SK-N-SH (cell line): ENCODE results near the gene SPTBN1. TPM values are rescaled to one million over a fixed set of nuclear protein-coding genes. Genes with fewer than 3 reads are reported as not detected.
A peak's percentile ranks its signal among the peaks of the same experiment; 100 is the strongest.

Experiments used
- CTCF ChIA-PET: fragments of 300-600, 350-600 bp; formaldehyde crosslinking; extraction: SDS; loops from one replicate; lab custom pipeline; 2021; lab: Yijun Ruan, JAX
- POLR2A ChIA-PET: fragments of 350-600 bp; sonication (Branson Sonifier 250); formaldehyde crosslinking; extraction: SDS; loops from one replicate; lab custom pipeline; 2020; ENCODE audit warnings: antibody characterized with exemption, inconsistent platforms; lab: Yijun Ruan, JAX
- DNase-seq: peaks from one replicate; pipeline ENCODE4 v3.0.0; 2012
- H2AFZ ChIP-seq: fragments of 200-600 bp; sonication (generic); 2 replicates; pipeline ENCODE4 v1.8.1; 2016; ENCODE audit warnings: antibody characterized with exemption, mild to moderate bottlenecking, low read depth
- H3F3A ChIP-seq: fragments of 200-600 bp; sonication (generic); replicated peaks from 2 replicates; pipeline ENCODE3; 2016; ENCODE audit warnings: antibody characterized with exemption, mild to moderate bottlenecking; ENCODE audit not compliant: insufficient read depth
- H3K27ac ChIP-seq, 2 experiments: fragments of 200-500 bp in 1 of 2; fragments of 200-600 bp in 1 of 2; sonication (Bioruptor generic) in 1 of 2; sonication (generic), shearing (Covaris generic) in 1 of 2; 2 replicates each; pipeline versions ENCODE4 v1.5.1 to v1.6.1; 2014 to 2016; ENCODE audit warnings: low read depth in 2 of 2, inconsistent platforms in 1 of 2, low read length in 1 of 2, mild to moderate bottlenecking in 1 of 2, mixed read lengths in 1 of 2
- H3K27me3 ChIP-seq: fragments of 200-600 bp; sonication (generic), shearing (Covaris generic); 2 replicates; pipeline ENCODE4 v1.6.1; 2016; ENCODE audit warnings: mixed run types; ENCODE audit not compliant: insufficient read depth
- H3K36me3 ChIP-seq, 2 experiments: fragments of 200-500 bp in 1 of 2; fragments of 200-600 bp in 1 of 2; sonication (Bioruptor generic) in 1 of 2; sonication (generic) in 1 of 2; replicated peaks in 1 of 2; 2 replicates each; pipeline versions ENCODE3 to v1.5.1; 2014 to 2016; ENCODE audit warnings: low read length in 1 of 2, mild to moderate bottlenecking in 1 of 2; ENCODE audit not compliant: insufficient read depth in 2 of 2, control insufficient read depth in 1 of 2
- H3K4me1 ChIP-seq, 2 experiments: fragments of 200-500 bp in 1 of 2; fragments of 200-600 bp in 1 of 2; sonication (Bioruptor generic) in 1 of 2; sonication (generic), shearing (Covaris generic) in 1 of 2; 2 replicates each; pipeline versions ENCODE4 v1.5.1 to v1.6.1; 2014 to 2016; ENCODE audit warnings: low read depth in 1 of 2, low read length in 1 of 2, mixed run types in 1 of 2; ENCODE audit not compliant: insufficient read depth in 2 of 2, control insufficient read depth in 1 of 2
- H3K4me2 ChIP-seq: fragments of 200-600 bp; sonication (generic), shearing (Covaris generic); 2 replicates; pipeline ENCODE4 v1.6.1; 2017; ENCODE audit warnings: mixed run types
- H3K4me3 ChIP-seq, 2 experiments: fragments of 200-500 bp in 1 of 2; fragments of 200-600 bp in 1 of 2; sonication (Bioruptor generic) in 1 of 2; sonication (generic), shearing (Covaris generic) in 1 of 2; 2 replicates each; pipeline versions ENCODE4 v1.5.1 to v1.8.1; 2014 to 2016; ENCODE audit warnings: low read depth in 2 of 2, inconsistent platforms in 1 of 2, low read length in 1 of 2, mild to moderate bottlenecking in 1 of 2, mixed read lengths in 1 of 2, moderate library complexity in 1 of 2
- H3K79me2 ChIP-seq: fragments of 200-600 bp; sonication (generic); 2 replicates; pipeline ENCODE4 v1.8.1; 2017; ENCODE audit warnings: mild to moderate bottlenecking; ENCODE audit not compliant: insufficient read depth
- H3K9ac ChIP-seq: fragments of 200-600 bp; sonication (generic); 2 replicates; pipeline ENCODE4 v1.6.1; 2017; ENCODE audit warnings: mixed run types
- H3K9me2 ChIP-seq: fragments of 200-600 bp; sonication (generic); 2 replicates; pipeline ENCODE4 v1.6.1; 2017; ENCODE audit warnings: mixed run types
- H3K9me3 ChIP-seq: fragments of 200-600 bp; sonication (generic); 2 replicates; pipeline ENCODE4 v1.6.1; 2017; ENCODE audit warnings: mixed run types, mild to moderate bottlenecking, moderate library complexity
- H4K20me1 ChIP-seq: fragments of 200-600 bp; sonication (generic); 2 replicates; pipeline ENCODE4 v1.6.1; 2017; ENCODE audit warnings: mild to moderate bottlenecking, mixed run types; ENCODE audit not compliant: insufficient read depth
- CHD2 ChIP-seq: fragments of 150-350 bp; IDR thresholded peaks from 2 replicates; pipeline ENCODE4 v1.6.1; 2018; ENCODE audit warnings: low read length; ENCODE audit not compliant: partially characterized antibody
- FOXM1 ChIP-seq: IDR thresholded peaks from 2 replicates; pipeline ENCODE4 v1.4.0; 2012; ENCODE audit warnings: low read depth, mild to moderate bottlenecking
- GABPA ChIP-seq: IDR thresholded peaks from 2 replicates; pipeline ENCODE4 v1.4.0; 2012; ENCODE audit warnings: low read depth, mild to moderate bottlenecking
- GATA2 ChIP-seq: sonication (generic); formaldehyde crosslinking; IDR thresholded peaks from 2 replicates; pipeline ENCODE4 v1.5.0; 2020; ENCODE audit warnings: mild to moderate bottlenecking, missing genetic modification reagents
- MXI1 ChIP-seq: IDR thresholded peaks from 2 replicates; pipeline ENCODE4 v1.6.1; 2012; ENCODE audit warnings: mild to moderate bottlenecking, low read depth, low read length, improper control_type of control experiment
- NRF1 ChIP-seq: IDR thresholded peaks from 2 replicates; pipeline ENCODE4 v1.6.1; 2012; ENCODE audit warnings: low read depth, mild to moderate bottlenecking, low read length
- TEAD4 ChIP-seq: IDR thresholded peaks from 2 replicates; pipeline ENCODE4 v1.4.0; 2012; ENCODE audit warnings: mild to moderate bottlenecking, borderline replicate concordance; ENCODE audit not compliant: insufficient read depth
- WGBS: methylation state at CpG from one replicate; pipeline ENCODE4 v1.1.6; 2017; ENCODE audit warnings: low lambda C conversion rate; 5-methylcytosine and 5-hydroxymethylcytosine counted together
- polyA plus RNA-seq, 3 experiments: library from polyadenylated mRNA; depleted of rRNA; stranded (reverse); fragments of >200 nt; gene quantifications; 2 replicates each; pipeline ENCODE4 v1.2.3, GENCODE V29; 2012

The SPTBN1 gene
- polyA plus RNA-seq, 1 of the 3 experiments (the other 2 are of a cell fraction), result 29.1 TPM

DNA sequence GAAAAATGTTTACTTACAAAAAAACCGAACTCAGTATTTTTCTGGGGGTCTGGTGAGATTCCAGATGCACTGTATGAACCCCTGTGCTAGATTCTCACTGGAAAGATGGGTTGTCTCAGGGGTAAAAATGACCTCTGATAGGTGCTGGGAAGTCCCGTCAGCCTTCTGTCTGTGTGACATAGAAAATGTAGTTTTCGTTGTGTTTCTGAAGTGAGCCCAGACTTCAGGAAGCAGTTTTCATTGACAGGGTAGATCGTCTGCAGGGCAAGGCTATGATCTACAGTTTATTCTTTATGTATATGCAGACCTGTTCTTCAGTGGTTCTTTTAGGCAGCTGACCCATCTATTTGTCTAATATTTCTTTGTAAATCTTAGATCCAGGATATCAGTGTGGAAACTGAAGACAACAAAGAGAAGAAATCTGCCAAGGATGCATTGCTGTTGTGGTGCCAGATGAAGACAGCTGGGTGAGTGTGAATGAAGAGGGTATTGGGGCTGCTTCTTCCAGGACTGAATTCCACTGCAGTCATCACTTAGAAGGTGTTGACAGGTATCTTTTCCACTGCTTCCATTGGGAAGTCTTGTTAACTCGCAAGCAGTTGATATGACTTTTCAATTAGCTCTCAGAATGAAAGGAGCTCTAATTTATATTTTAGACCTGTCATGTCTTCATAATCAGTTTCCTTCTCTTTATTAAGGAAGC, 159.9 kb downstream of the SPTBN1 start:
- CTCF ChIA-PET, result interaction anchor here (0.6 to 0.8 kb wide), 2 partner anchors 16 to 135 kb away, joined by 3 read pairs; no protein-coding TSS in a partner anchor
- no peaks in the 10 kb centered on the region for H3K9me3 ChIP-seq
- no peak overlapping the region for H3K4me3 ChIP-seq
- H4K20me1 ChIP-seq, result peaks cover 33% of the 10 kb centered on the region
- 97% methylated on average over 5 of the region's 5 CpGs for WGBS
- H2AFZ ChIP-seq, result no peak overlapping the region
- TF ChIP-seq TEAD4, result no peak
- TF ChIP-seq NRF1, result no peak
- POLR2A ChIA-PET, result no interaction called here
- H3K9me2 ChIP-seq, result no peaks in the 10 kb centered on the region
- H3K79me2 ChIP-seq, result peaks cover 68% of the 10 kb centered on the region
- H3K27me3 ChIP-seq, result no peaks in the 10 kb centered on the region
- peaks cover 16% of the 10 kb centered on the region for H3F3A ChIP-seq
- H3K4me1 ChIP-seq, result peaks cover 20 to 31% of the 10 kb centered on the region in 2 experiments
- no peak for DNase-seq
- H3K9ac ChIP-seq, result no peak overlapping the region
- peaks cover 50 to 55% of the 10 kb centered on the region in 2 experiments for H3K36me3 ChIP-seq
- no peak overlapping the region; a peak in 1 of 4 replicates for H3K27ac ChIP-seq
- H3K4me2 ChIP-seq, result no peak overlapping the region

DNA sequence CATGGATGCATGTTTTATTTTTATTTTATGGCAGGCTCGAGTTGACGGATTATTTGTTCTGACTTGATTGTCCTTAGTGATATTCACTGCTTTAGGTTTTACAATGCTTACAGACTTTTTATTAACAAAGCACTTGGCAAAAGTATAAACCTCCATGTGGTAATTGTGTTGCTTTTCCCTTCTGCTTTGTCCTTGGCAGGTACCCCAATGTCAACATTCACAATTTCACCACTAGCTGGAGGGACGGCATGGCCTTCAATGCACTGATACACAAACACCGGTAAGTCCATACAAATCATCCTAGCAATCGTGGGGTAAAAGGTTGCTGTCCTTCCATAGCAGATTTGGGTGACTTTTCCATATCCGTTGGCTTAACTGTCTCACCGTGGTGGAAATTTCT, 161.3 kb downstream of the SPTBN1 start:
- 87% methylated on average over 7 of the region's 7 CpGs for WGBS
- peaks cover 21% of the 10 kb centered on the region; the same call in 1 of the 2 replicates for H4K20me1 ChIP-seq
- peaks cover 57% of the 10 kb centered on the region; the same call in 1 of the 2 replicates for H3K79me2 ChIP-seq
- no peaks in the 10 kb centered on the region for H3K9me3 ChIP-seq
- peaks cover 19 to 25% of the 10 kb centered on the region in 2 experiments for H3K4me1 ChIP-seq
- no peaks in the 10 kb centered on the region for H3K27me3 ChIP-seq
- ChIA-PET POLR2A (no interaction called here), CTCF (no interaction called here)
- no peak overlapping the region for H3K4me3 ChIP-seq
- no peak overlapping the region for H2AFZ ChIP-seq
- DNase-seq, result no peak
- no peak overlapping the region for H3K9ac ChIP-seq
- TF ChIP-seq CHD2, result no peak
- TF ChIP-seq GABPA, result no peak
- no peak for TF ChIP-seq MXI1
- peaks cover 63 to 67% of the 10 kb centered on the region in 2 experiments for H3K36me3 ChIP-seq
- H3K4me2 ChIP-seq, result no peak overlapping the region
- peaks cover 14% of the 10 kb centered on the region for H3F3A ChIP-seq
- H3K9me2 ChIP-seq, result no peaks in the 10 kb centered on the region
- no peak overlapping the region; a peak in 1 of 4 replicates for H3K27ac ChIP-seq

DNA sequence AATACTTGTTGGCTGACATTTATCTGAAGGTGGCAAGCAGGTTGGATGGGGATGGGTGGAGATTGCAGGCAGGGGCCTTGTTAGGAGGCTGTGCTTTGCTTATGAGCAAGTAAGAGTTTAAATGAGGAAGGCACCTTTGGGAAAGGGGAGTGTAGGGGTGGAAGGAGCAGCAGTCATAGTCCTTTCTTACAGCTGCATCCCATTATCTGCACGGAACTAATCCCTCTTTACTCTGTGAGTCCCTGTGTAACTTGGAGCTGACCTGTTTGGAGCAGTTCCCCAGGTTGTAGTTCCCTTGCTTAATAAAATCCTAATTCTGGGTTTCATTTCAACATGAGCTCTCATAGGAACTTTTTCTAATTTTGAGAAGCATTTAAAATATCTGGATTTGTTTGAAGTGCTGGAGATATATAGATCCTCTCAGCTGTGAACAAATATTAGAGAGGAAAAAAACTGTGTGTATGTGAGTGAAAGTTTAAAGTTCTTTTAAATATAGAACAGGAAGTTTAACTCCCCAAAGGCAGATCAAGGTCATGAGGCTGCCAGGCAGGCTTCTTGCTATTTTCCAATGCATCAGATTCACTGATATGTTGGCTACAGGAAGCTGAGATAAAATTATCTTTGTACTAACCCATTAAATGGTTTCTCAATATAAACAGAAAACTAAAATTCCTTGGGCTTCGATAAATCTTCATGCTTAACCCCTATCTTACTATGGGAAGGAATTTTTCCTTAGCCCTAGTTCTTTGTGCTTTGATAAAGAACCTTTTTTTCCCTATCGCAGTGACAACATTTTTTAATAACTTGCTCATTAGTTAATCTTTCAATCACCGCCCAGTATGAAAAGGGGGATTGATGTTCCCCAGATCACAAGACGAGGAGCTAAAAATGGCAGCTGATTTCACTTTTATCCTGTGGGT, 162.8 kb downstream of the SPTBN1 start:
- H3K4me3 ChIP-seq, result no peak overlapping the region
- CTCF ChIA-PET, result interaction anchor here (0.7 to 2.0 kb wide), 8 partner anchors 14 to 512 kb away, joined by 3 to 6 read pairs (median 3); no protein-coding TSS in a partner anchor
- TF ChIP-seq GATA2, result peak; percentile 10; the same call in 1 of the 2 replicates
- no peak for TF ChIP-seq FOXM1
- TF ChIP-seq, all 33 proteins: peak for 1
- H2AFZ ChIP-seq, result no peak overlapping the region
- WGBS, result 53% methylated on average over 5 of the region's 5 CpGs
- POLR2A ChIA-PET, result no interaction called here
- DNase-seq, result no peak
- H3K9me2 ChIP-seq, result no peaks in the 10 kb centered on the region
- H3K9me3 ChIP-seq, result no peaks in the 10 kb centered on the region
- H3K27me3 ChIP-seq, result no peaks in the 10 kb centered on the region
- peaks cover 8% of the 10 kb centered on the region for H3F3A ChIP-seq
- H3K4me2 ChIP-seq, result no peak overlapping the region
- peaks cover 47% of the 10 kb centered on the region; the same call in 1 of the 2 replicates for H3K79me2 ChIP-seq
- H3K9ac ChIP-seq, result no peak overlapping the region
- H4K20me1 ChIP-seq, result peaks cover 7% of the 10 kb centered on the region; the same call in 1 of the 2 replicates
- H3K36me3 ChIP-seq, result peaks cover 75 to 76% of the 10 kb centered on the region in 2 experiments
- peak overlapping the region; percentile 6 to 81; a peak in 3 of 4 replicates for H3K27ac ChIP-seq
- H3K4me1 ChIP-seq, result peaks cover 5 to 25% of the 10 kb centered on the region in 2 experiments; a peak in 3 of 4 replicates
